Osteocyte (in vitro differentiated cells): ENCODE results near the gene GNA12. TPM values are rescaled to one million over a fixed set of nuclear protein-coding genes. Genes with fewer than 3 reads are reported as not detected.
A peak's percentile ranks its signal among the peaks of the same experiment; 100 is the strongest.

Experiments used
- DNase-seq: peaks from one replicate; pipeline ENCODE4 v3.0.0; 2021; ENCODE audit warnings: mixed read lengths; ENCODE audit not compliant: unreplicated experiment; ENCODE audit errors: extremely low spot score
- H3K27ac Mint-ChIP-seq: one replicate; pipeline ENCODE4 v1.8.0; 2021; ENCODE audit warnings: mild to moderate bottlenecking, mixed read lengths; ENCODE audit not compliant: unreplicated experiment
- H3K27me3 Mint-ChIP-seq: one replicate; pipeline ENCODE4 v1.8.0; 2021; ENCODE audit warnings: mixed read lengths; ENCODE audit not compliant: unreplicated experiment
- H3K36me3 Mint-ChIP-seq: one replicate; pipeline ENCODE4 v1.8.0; 2021; ENCODE audit warnings: mixed read lengths; ENCODE audit not compliant: unreplicated experiment
- H3K4me1 Mint-ChIP-seq: one replicate; pipeline ENCODE4 v1.8.0; 2021; ENCODE audit warnings: mixed read lengths; ENCODE audit not compliant: unreplicated experiment
- H3K4me3 Mint-ChIP-seq: one replicate; pipeline ENCODE4 v1.8.0; 2021; ENCODE audit warnings: mild to moderate bottlenecking, moderate library complexity, mixed read lengths; ENCODE audit not compliant: unreplicated experiment
- H3K9me3 Mint-ChIP-seq: one replicate; pipeline ENCODE4 v1.8.0; 2021; ENCODE audit warnings: mixed read lengths; ENCODE audit not compliant: unreplicated experiment
- CTCF ChIP-seq: fragments of 200-600 bp; sonication (generic); IDR thresholded peaks from 2 replicates; pipeline ENCODE4 v1.5.0; 2021; ENCODE audit warnings: antibody characterized with exemption, mild to moderate bottlenecking, moderate library complexity
- long read RNA-seq: library from polyadenylated mRNA; unstranded; transcript quantifications from one replicate; pipeline ENCODE4 v2.0.0, GENCODE V29; 2021
- total RNA-seq: library from RNA; stranded (reverse); gene quantifications from 2 replicates; pipeline ENCODE4 v1.2.1, GENCODE V29; 2021

GNA12 gene, protein sequence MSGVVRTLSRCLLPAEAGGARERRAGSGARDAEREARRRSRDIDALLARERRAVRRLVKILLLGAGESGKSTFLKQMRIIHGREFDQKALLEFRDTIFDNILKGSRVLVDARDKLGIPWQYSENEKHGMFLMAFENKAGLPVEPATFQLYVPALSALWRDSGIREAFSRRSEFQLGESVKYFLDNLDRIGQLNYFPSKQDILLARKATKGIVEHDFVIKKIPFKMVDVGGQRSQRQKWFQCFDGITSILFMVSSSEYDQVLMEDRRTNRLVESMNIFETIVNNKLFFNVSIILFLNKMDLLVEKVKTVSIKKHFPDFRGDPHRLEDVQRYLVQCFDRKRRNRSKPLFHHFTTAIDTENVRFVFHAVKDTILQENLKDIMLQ
- 68.8 and 69.5 TPM in 2 replicates for total RNA-seq
- long read RNA-seq, full-length matches to known transcripts = 1 of 56 reads
- long read RNA-seq, partial matches to known transcripts = 3 of 56 reads
- long read RNA-seq, other reads (novel, unspliced or antisense) = 52 of 56 reads

DNA sequence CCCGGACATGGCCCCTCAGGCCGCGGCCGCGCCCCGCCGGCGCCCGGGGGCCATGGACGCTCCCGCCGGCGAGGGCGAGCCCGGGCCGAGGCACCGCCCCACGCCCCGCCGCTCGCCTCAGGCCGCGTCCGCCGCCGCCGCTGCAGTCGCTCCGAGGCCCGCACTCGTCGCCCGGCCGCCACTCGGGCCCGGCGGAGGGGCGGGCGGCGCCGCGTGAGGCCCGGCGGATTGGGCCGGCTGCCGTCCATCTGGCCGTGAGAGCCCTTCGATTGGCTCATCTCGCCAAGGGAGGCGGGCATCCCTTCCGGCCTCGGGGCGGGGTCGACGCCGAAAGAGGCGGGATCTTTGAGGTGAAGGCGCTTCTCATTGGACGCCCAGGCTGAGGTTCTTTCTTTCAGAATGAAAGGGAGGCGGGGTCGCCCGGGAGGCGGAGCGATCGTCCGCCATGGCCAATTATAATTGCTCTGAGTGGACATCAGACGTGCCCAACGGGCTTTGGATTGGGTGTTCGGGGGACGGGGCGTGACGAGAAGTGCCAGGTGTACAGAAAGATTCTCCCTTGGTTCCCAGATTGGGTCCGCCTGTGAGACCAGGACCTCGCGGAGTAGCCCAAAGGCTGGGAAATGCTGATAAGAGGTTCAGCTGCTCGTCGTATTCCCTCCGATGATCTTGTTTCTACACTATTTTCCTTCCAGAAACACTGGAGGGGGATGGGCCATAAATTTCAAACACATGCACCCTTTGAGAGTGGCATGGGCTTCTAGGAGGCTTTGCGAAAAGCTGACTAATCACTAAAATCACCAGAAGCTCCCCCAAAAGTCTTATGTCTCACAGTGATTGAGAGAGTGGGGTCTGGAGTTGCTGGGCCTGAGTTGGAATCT lies at the start of gene GNA12:
Gene GNA12, minus strand, starts transcription at position 156 of the 881 bp plus-strand sequence. Its CDS starts 147 bp downstream, at position 9.
- Mint-ChIP-seq H3K4me1 (peaks cover 34% of the 10 kb centered on the region), H3K27me3 (no peaks in the 10 kb centered on the region), H3K27ac (peak within 1 kb of the TSS; percentile 78), H3K36me3 (peaks cover 15% of the 10 kb centered on the region), H3K4me3 (peak within 1 kb of the TSS; percentile 83), H3K9me3 (no peaks in the 10 kb centered on the region)
- TF ChIP-seq CTCF = no peak
- DNase-seq = peak; percentile 100

DNA sequence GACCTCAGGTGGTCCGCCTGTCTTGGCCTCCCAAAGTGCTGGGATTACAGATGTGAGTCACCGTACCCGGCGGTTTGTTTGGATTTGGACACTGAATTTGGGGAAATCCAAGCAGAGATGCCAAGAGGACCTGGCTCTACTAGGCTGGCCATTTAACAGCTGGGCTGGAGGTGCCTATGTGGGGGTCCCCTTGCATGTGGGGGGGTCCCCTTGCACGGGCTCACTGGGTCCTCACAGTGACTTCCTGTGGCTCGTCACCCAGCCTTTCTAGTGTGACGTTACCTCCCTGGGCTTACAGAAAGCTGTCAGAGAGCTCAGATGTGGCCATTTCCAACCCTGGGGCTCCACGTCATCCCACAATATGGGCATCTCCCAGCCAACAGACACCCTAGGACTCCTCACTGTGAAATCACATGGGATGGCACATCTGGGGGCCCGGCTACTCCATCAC lies 49.3 kb upstream of the GNA12 start:
- H3K4me3 Mint-ChIP-seq = no peak overlapping the region
- TF ChIP-seq CTCF = no peak
- peaks cover 6% of the 10 kb centered on the region for H3K27me3 Mint-ChIP-seq
- H3K27ac Mint-ChIP-seq = no peak overlapping the region
- no peaks in the 10 kb centered on the region for H3K9me3 Mint-ChIP-seq
- no peak for DNase-seq
- peaks cover 7% of the 10 kb centered on the region for H3K4me1 Mint-ChIP-seq
- H3K36me3 Mint-ChIP-seq = no peaks in the 10 kb centered on the region

GRCh38 chr7:2892549-2892948 lies 48.4 kb upstream of the GNA12 start:
- Mint-ChIP-seq H3K4me1 (peaks cover 7% of the 10 kb centered on the region), H3K27me3 (peaks cover 6% of the 10 kb centered on the region), H3K27ac (no peak overlapping the region), H3K4me3 (no peak overlapping the region), H3K36me3 (no peaks in the 10 kb centered on the region), H3K9me3 (no peaks in the 10 kb centered on the region)
- TF ChIP-seq CTCF = no peak
- no peak for DNase-seq

GRCh38 chr7:2887816-2888215 lies 43.7 kb upstream of the GNA12 start:
- no peak overlapping the region for H3K4me3 Mint-ChIP-seq
- H3K4me1 Mint-ChIP-seq = peaks cover 8% of the 10 kb centered on the region
- DNase-seq = no peak
- TF ChIP-seq CTCF = no peak
- no peaks in the 10 kb centered on the region for H3K9me3 Mint-ChIP-seq
- no peak overlapping the region for H3K27ac Mint-ChIP-seq
- peaks cover 11% of the 10 kb centered on the region for H3K27me3 Mint-ChIP-seq
- no peaks in the 10 kb centered on the region for H3K36me3 Mint-ChIP-seq
